GM12878 (cell line): ENCODE data around the gene NCBP1. TPM values are rescaled to one million over a fixed set of nuclear protein-coding genes. Genes with fewer than 3 reads are reported as not detected.
A peak's percentile ranks its signal among the peaks of the same experiment; 100 is the strongest.

Experiments used
- ATAC-seq: fragments of 200-7000 bp; cut with Tn5 transposase; 3 replicates; pipeline ENCODE4 v1.9.1; 2020; ENCODE audit warnings: mild to moderate bottlenecking, moderate library complexity
- BruUV-seq: library from RNA; stranded (reverse); fragments of 400-500 nt; replicated peaks from 2 replicates; lab custom pipeline; 2021; lab: Mats Ljungman, UMichigan
- CTCF ChIA-PET: fragments of 300-600 bp; sonication (Branson Sonifier 250); formaldehyde crosslinking; extraction: SDS; loops from one replicate; lab custom pipeline; 2021; ENCODE audit warnings: inconsistent platforms; lab: Yijun Ruan, JAX
- POLR2A ChIA-PET: fragments of 350-600 bp; formaldehyde crosslinking; extraction: SDS; loops from one replicate; lab custom pipeline; 2021; ENCODE audit warnings: inconsistent platforms; lab: Charles Lee
- RAD21 ChIA-PET: fragments of 300-600 bp; sonication (Branson Sonifier 250); formaldehyde crosslinking; loops from one replicate; lab custom pipeline; 2023; ENCODE audit warnings: antibody characterized with exemption; ENCODE audit not compliant: unreplicated experiment; lab: Charles Lee
- SMC1A ChIA-PET: fragments of 300-600 bp; sonication (Branson Sonifier 250); formaldehyde crosslinking; loops from one replicate; lab custom pipeline; 2023; ENCODE audit not compliant: unreplicated experiment, uncharacterized antibody; lab: Charles Lee
- DNase-seq: peaks from one replicate; pipeline ENCODE4 v3.0.0-alpha.2; 2011; ENCODE audit warnings: low read depth, low spot score
- FAIRE-seq: peaks from 3 replicates; lab custom pipeline; 2011; peaks lifted over from hg19 to GRCh38; lab: Jason Lieb, UNC
- H2AFZ ChIP-seq: 2 replicates; pipeline ENCODE4 v1.6.0; 2011; ENCODE audit warnings: low read depth, low read length, control low read depth; ENCODE audit not compliant: control insufficient read depth
- H3K27ac ChIP-seq: 2 replicates; pipeline ENCODE4 v1.5.1; 2011; ENCODE audit warnings: control low read depth; ENCODE audit not compliant: control insufficient read depth, insufficient read depth
- H3K27me3 ChIP-seq, 2 experiments: replicated peaks in 1 of 2; 2 replicates each; pipeline versions ENCODE4 v1.6.0 to v1.6.1; 2011; ENCODE audit warnings: low read length in 1 of 2; ENCODE audit not compliant: control insufficient read depth in 2 of 2, insufficient read depth in 2 of 2
- H3K36me3 ChIP-seq, 2 experiments: 2 replicates each; pipeline ENCODE4 v1.5.1; 2011; ENCODE audit warnings: low read length in 1 of 2; ENCODE audit not compliant: control insufficient read depth in 2 of 2, insufficient read depth in 2 of 2
- H3K4me1 ChIP-seq: 2 replicates; pipeline ENCODE4 v1.6.1; 2011; ENCODE audit warnings: mild to moderate bottlenecking, low read length, moderate library complexity, mixed read lengths; ENCODE audit not compliant: control insufficient read depth, insufficient read depth
- H3K4me2 ChIP-seq: 2 replicates; pipeline ENCODE4 v1.6.0; 2011; ENCODE audit warnings: control low read depth; ENCODE audit not compliant: control insufficient read depth, insufficient read depth
- H3K4me3 ChIP-seq: fragments of 200-600 bp; sonication (generic); 2 replicates; pipeline ENCODE4 v1.5.1; 2016
- H3K79me2 ChIP-seq: 2 replicates; pipeline ENCODE4 v1.6.0; 2011; ENCODE audit warnings: low read length; ENCODE audit not compliant: control insufficient read depth, insufficient read depth
- H3K9ac ChIP-seq: 2 replicates; pipeline ENCODE4 v1.8.0; 2011; ENCODE audit warnings: low read length, control low read depth, mixed read lengths; ENCODE audit not compliant: control insufficient read depth, insufficient read depth
- H3K9me3 ChIP-seq: replicated peaks from 3 replicates; pipeline ENCODE4 v1.5.1; 2011; ENCODE audit warnings: mild to moderate bottlenecking, low read length; ENCODE audit not compliant: control insufficient read depth, insufficient read depth
- H4K20me1 ChIP-seq: 2 replicates; pipeline ENCODE4 v1.6.0; 2011; ENCODE audit not compliant: control insufficient read depth, insufficient read depth
- CREB1 ChIP-seq: IDR thresholded peaks from 2 replicates; pipeline ENCODE4 v1.6.1; 2012; ENCODE audit warnings: low read depth, mild to moderate bottlenecking, inconsistent platforms
- EZH2 ChIP-seq: IDR thresholded peaks from 2 replicates; pipeline ENCODE4 v1.6.1; 2012; ENCODE audit warnings: low read depth, mild to moderate bottlenecking, control low read depth, inconsistent platforms, low read length, borderline replicate concordance; ENCODE audit not compliant: control insufficient read depth
- IRF4 ChIP-seq: IDR thresholded peaks from 2 replicates; pipeline ENCODE4 v1.6.1; 2011; ENCODE audit warnings: low read depth, low read length
- SMC3 ChIP-seq: IDR thresholded peaks from 2 replicates; pipeline ENCODE4 v1.6.1; 2011; ENCODE audit warnings: low read length, improper control_type of control experiment, borderline replicate concordance
- WGBS: methylation state at CpG from one replicate; pipeline ENCODE4 v1.1.6; 2016; ENCODE audit warnings: low lambda C conversion rate; ENCODE audit not compliant: insufficient replicate concordance, insufficient coverage; ENCODE audit errors: missing lambda C conversion rate; 5-methylcytosine and 5-hydroxymethylcytosine counted together
- in situ Hi-C: fragments of 300-500 bp; cut with MboI; formaldehyde crosslinking; loops from 9 replicates; pipeline ENCODE4 v1.14.3; 2018; ENCODE audit warnings: mixed read lengths
- intact Hi-C: fragments of 100-400 bp; cut with micrococcal nuclease; formaldehyde crosslinking; loops from one replicate; pipeline ENCODE4 v1.14.2; 2022; ENCODE audit not compliant: unreplicated experiment
- polyA plus RNA-seq, 11 experiments: library from polyadenylated mRNA; depleted of rRNA in 4 of 11; unstranded in 6 of 11; stranded (reverse) in 5 of 11; fragments of >200 nt; fragmentation: Nextera tagmentation in 4 of 11; fragmentation: Illumina TruSeq in 1 of 11; extraction: Ambion mirVana in 4 of 11; extraction: Trizol in 1 of 11; gene quantifications; 1 replicate in 1 of 11; 2 replicates in 10 of 11; pipeline versions ENCODE4 v1.2.1 to v1.2.3, GENCODE V29; 2011 to 2016; ENCODE audit warnings: inconsistent platforms in 2 of 11, missing spikeins in 2 of 11, low read depth in 1 of 11
- total RNA-seq, 4 experiments: library from RNA; depleted of rRNA in 3 of 4; stranded (reverse); fragments of >200 nt in 3 of 4; fragmentation: Illumina TruSeq in 1 of 4; extraction: Trizol in 1 of 4; gene quantifications; 2 replicates each; pipeline versions ENCODE4 v1.2.1 to v1.2.3, GENCODE V29; 2013 to 2021
- TF ChIP-seq, protein P1 (sequence below): fragments of 450-650 bp; formaldehyde crosslinking; IDR thresholded peaks from 2 replicates; pipeline ENCODE4 v1.5.0; 2022; ENCODE audit warnings: mild to moderate bottlenecking, missing genetic modification characterization
- TF ChIP-seq, protein P2 (sequence below), 3 experiments: IDR thresholded peaks in 2 of 3; conservative IDR thresholded peaks in 1 of 3; 2 replicates each; pipeline ENCODE4 v1.5.1; 2011; ENCODE audit warnings: low read depth in 3 of 3, low read length in 3 of 3, mild to moderate bottlenecking in 3 of 3, control low read depth in 2 of 3, moderate library complexity in 2 of 3, inconsistent platforms in 1 of 3, mixed read lengths in 1 of 3; ENCODE audit not compliant: control insufficient read depth in 2 of 3, insufficient read depth in 1 of 3; ENCODE audit errors: extremely low read depth in 1 of 3
- TF ChIP-seq, protein P3 (sequence below): fragments of 450-650 bp; IDR thresholded peaks from 2 replicates; pipeline ENCODE4 v1.6.1; 2018; ENCODE audit warnings: mild to moderate bottlenecking, low read depth, moderate library complexity; ENCODE audit not compliant: partially characterized antibody

Gene NCBP1
- total and polyA plus RNA-seq, 10 of the 15 experiments (the other 5 are each of a cell fraction or from before 2014, with no cell fraction given): 14.7 to 70.9 (median 36.0) TPM

DNA sequence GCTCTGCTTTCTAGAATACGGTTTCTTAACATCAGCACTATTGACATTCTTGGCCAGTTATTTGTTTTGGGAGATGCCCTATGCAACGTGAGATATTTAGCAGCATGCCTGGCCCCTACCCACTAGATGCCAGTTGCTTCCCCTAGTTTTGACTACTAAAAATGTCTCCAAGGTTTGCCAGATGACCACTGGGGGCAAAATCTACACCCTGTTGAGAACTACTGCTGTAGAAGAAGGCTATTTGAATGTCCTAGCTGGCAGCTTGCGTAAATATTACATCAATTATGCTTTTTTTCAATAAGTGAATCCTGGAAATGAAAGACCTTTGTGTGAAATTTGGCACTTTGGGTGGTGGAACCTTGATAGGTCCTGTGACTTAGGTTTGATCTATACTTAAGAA, 5.0 kb downstream of the NCBP1 start:
- no peak for FAIRE-seq
- ChIA-PET RAD21 (interaction anchor here (0.8 to 1.1 kb wide), 3 partner anchors 40 to 344 kb away, joined by 3 to 4 read pairs (median 3); partner anchors contain the start of gene ANP32B), CTCF (interaction anchor here (0.6 to 5.5 kb wide), 9 partner anchors 9 to 894 kb away, joined by 3 to 28 read pairs (median 6); partner anchors contain the start of gene XPA), POLR2A (interaction anchor here (0.5 to 1.3 kb wide), 2 partner anchors 10 to 15 kb away, joined by 5 read pairs; no protein-coding TSS in a partner anchor), SMC1A (interaction anchor here (0.8 to 3.1 kb wide), 6 partner anchors 9 to 169 kb away, joined by 4 to 14 read pairs (median 8); no protein-coding TSS in a partner anchor)
- WGBS: 76% methylated on average over 3 of the region's 3 CpGs
- no peaks in the 10 kb centered on the region for H3K9me3 ChIP-seq
- intact Hi-C loops: no loop called here
- peak; percentile 75 for ATAC-seq
- H3K9ac ChIP-seq: no peak overlapping the region
- TF ChIP-seq CREB1: no peak
- TF ChIP-seq, protein P1, sequence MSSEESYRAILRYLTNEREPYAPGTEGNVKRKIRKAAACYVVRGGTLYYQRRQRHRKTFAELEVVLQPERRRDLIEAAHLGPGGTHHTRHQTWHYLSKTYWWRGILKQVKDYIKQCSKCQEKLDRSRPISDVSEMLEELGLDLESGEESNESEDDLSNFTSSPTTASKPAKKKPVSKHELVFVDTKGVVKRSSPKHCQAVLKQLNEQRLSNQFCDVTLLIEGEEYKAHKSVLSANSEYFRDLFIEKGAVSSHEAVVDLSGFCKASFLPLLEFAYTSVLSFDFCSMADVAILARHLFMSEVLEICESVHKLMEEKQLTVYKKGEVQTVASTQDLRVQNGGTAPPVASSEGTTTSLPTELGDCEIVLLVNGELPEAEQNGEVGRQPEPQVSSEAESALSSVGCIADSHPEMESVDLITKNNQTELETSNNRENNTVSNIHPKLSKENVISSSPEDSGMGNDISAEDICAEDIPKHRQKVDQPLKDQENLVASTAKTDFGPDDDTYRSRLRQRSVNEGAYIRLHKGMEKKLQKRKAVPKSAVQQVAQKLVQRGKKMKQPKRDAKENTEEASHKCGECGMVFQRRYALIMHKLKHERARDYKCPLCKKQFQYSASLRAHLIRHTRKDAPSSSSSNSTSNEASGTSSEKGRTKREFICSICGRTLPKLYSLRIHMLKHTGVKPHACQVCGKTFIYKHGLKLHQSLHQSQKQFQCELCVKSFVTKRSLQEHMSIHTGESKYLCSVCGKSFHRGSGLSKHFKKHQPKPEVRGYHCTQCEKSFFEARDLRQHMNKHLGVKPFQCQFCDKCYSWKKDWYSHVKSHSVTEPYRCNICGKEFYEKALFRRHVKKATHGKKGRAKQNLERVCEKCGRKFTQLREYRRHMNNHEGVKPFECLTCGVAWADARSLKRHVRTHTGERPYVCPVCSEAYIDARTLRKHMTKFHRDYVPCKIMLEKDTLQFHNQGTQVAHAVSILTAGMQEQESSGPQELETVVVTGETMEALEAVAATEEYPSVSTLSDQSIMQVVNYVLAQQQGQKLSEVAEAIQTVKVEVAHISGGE (CRISPR knock-in tag): no peak
- TF ChIP-seq EZH2: no peak
- TF ChIP-seq SMC3: no peak
- no peak for TF ChIP-seq IRF4
- TF ChIP-seq, protein P2, sequence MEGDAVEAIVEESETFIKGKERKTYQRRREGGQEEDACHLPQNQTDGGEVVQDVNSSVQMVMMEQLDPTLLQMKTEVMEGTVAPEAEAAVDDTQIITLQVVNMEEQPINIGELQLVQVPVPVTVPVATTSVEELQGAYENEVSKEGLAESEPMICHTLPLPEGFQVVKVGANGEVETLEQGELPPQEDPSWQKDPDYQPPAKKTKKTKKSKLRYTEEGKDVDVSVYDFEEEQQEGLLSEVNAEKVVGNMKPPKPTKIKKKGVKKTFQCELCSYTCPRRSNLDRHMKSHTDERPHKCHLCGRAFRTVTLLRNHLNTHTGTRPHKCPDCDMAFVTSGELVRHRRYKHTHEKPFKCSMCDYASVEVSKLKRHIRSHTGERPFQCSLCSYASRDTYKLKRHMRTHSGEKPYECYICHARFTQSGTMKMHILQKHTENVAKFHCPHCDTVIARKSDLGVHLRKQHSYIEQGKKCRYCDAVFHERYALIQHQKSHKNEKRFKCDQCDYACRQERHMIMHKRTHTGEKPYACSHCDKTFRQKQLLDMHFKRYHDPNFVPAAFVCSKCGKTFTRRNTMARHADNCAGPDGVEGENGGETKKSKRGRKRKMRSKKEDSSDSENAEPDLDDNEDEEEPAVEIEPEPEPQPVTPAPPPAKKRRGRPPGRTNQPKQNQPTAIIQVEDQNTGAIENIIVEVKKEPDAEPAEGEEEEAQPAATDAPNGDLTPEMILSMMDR (IDR thresholded peaks at IDR 0.05 in 2 of 3, conservative IDR thresholded peaks at IDR 0.05 in 1 of 3; ENCODE audit: control insufficient read depth in 2 of 3, extremely low read depth in 1 of 3, insufficient read depth in 1 of 3, low read depth in 3 of 3, low read length in 3 of 3): peak; percentile 16 to 41 (median 37); a peak in 4 of 6 replicates
- TF ChIP-seq, protein P3, sequence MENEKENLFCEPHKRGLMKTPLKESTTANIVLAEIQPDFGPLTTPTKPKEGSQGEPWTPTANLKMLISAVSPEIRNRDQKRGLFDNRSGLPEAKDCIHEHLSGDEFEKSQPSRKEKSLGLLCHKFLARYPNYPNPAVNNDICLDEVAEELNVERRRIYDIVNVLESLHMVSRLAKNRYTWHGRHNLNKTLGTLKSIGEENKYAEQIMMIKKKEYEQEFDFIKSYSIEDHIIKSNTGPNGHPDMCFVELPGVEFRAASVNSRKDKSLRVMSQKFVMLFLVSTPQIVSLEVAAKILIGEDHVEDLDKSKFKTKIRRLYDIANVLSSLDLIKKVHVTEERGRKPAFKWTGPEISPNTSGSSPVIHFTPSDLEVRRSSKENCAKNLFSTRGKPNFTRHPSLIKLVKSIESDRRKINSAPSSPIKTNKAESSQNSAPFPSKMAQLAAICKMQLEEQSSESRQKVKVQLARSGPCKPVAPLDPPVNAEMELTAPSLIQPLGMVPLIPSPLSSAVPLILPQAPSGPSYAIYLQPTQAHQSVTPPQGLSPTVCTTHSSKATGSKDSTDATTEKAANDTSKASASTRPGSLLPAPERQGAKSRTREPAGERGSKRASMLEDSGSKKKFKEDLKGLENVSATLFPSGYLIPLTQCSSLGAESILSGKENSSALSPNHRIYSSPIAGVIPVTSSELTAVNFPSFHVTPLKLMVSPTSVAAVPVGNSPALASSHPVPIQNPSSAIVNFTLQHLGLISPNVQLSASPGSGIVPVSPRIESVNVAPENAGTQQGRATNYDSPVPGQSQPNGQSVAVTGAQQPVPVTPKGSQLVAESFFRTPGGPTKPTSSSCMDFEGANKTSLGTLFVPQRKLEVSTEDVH: no peak
- no peaks in the 10 kb centered on the region for H3K27me3 ChIP-seq
- no TSS peak for BruUV-seq
- peaks cover 75% of the 10 kb centered on the region for H3K79me2 ChIP-seq
- peak overlapping the region; percentile 49; the same call in 1 of the 2 replicates for H3K4me2 ChIP-seq
- no peak overlapping the region for H2AFZ ChIP-seq
- peaks cover 2 to 11% of the 10 kb centered on the region in 2 experiments for H3K36me3 ChIP-seq
- in situ Hi-C loops: loop anchor here (25.0 kb wide), 1 partner anchor 1226 kb away; the partner anchor contains the start of gene ZNF367
- no peak for DNase-seq
- H3K27ac ChIP-seq: no peak overlapping the region
- H4K20me1 ChIP-seq: no peaks in the 10 kb centered on the region
- peak overlapping the region; percentile 49; the same call in 1 of the 2 replicates for H3K4me3 ChIP-seq
- no peaks in the 10 kb centered on the region for H3K4me1 ChIP-seq
